Progenitor cell of endocrine pancreas (in vitro differentiated cells): ENCODE measurements around the gene TMC2. TPM values are rescaled to one million over a fixed set of nuclear protein-coding genes. Genes with fewer than 3 reads are reported as not detected.
A peak's percentile ranks its signal among the peaks of the same experiment; 100 is the strongest.

ENCODE experiments used
- DNase-seq: peaks from one replicate; pipeline ENCODE4 v3.0.0; 2021; ENCODE audit warnings: low spot score; ENCODE audit not compliant: unreplicated experiment
- H3K27ac Mint-ChIP-seq: 2 replicates; pipeline ENCODE4 v1.8.0; 2021; ENCODE audit warnings: mild to moderate bottlenecking, moderate library complexity, mixed read lengths
- H3K27me3 Mint-ChIP-seq: 2 replicates; pipeline ENCODE4 v1.8.0; 2021; ENCODE audit warnings: mixed read lengths
- H3K36me3 Mint-ChIP-seq: 2 replicates; pipeline ENCODE4 v1.8.0; 2022; ENCODE audit warnings: mixed read lengths; ENCODE audit not compliant: insufficient read depth
- H3K4me1 Mint-ChIP-seq: 2 replicates; pipeline ENCODE4 v1.8.0; 2021; ENCODE audit warnings: low read depth, mixed read lengths
- H3K4me3 Mint-ChIP-seq: 2 replicates; pipeline ENCODE4 v1.8.0; 2021; ENCODE audit warnings: low read depth, mild to moderate bottlenecking, moderate library complexity, mixed read lengths
- H3K9me3 Mint-ChIP-seq: 2 replicates; pipeline ENCODE4 v1.8.0; 2021; ENCODE audit warnings: low read depth, mixed read lengths
- total RNA-seq: library from RNA; stranded (reverse); gene quantifications from 2 replicates; pipeline ENCODE4 v1.2.1, GENCODE V29; 2021
- TF ChIP-seq, protein P1 (sequence below): fragments of 200-600 bp; sonication (generic); IDR thresholded peaks from one replicate; pipeline ENCODE4 v1.5.0; 2021; ENCODE audit warnings: antibody characterized with exemption, mild to moderate bottlenecking; ENCODE audit not compliant: unreplicated experiment

The TMC2 gene
- total RNA-seq, 1 donor from 2014 or later: not detected

DNA sequence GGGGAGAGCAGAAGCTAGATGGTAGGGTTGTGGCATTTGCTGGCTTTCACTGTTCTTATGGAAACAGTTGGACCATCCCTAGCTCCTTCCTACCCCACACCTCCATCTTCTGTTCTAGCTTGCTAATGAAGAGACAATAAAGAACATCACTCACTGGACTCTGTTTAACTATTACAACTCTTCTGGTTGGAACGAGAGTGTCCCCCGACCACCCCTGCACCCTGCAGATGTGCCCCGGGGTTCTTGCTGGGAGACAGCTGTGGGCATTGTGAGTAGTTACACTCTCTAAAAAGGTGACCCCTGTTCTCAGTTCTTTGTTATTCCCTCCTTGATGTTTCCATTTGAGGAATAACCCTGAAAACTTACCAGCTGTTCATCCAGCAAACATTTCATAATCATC is 75.7 kb downstream of the TMC2 start:
- Mint-ChIP-seq H3K36me3 (peaks cover 1% of the 10 kb centered on the region), H3K9me3 (peaks cover 4% of the 10 kb centered on the region), H3K27ac (no peak overlapping the region), H3K4me3 (no peak overlapping the region), H3K27me3 (peaks cover 44% of the 10 kb centered on the region), H3K4me1 (no peaks in the 10 kb centered on the region)
- no peak for DNase-seq
- TF ChIP-seq, protein P1, sequence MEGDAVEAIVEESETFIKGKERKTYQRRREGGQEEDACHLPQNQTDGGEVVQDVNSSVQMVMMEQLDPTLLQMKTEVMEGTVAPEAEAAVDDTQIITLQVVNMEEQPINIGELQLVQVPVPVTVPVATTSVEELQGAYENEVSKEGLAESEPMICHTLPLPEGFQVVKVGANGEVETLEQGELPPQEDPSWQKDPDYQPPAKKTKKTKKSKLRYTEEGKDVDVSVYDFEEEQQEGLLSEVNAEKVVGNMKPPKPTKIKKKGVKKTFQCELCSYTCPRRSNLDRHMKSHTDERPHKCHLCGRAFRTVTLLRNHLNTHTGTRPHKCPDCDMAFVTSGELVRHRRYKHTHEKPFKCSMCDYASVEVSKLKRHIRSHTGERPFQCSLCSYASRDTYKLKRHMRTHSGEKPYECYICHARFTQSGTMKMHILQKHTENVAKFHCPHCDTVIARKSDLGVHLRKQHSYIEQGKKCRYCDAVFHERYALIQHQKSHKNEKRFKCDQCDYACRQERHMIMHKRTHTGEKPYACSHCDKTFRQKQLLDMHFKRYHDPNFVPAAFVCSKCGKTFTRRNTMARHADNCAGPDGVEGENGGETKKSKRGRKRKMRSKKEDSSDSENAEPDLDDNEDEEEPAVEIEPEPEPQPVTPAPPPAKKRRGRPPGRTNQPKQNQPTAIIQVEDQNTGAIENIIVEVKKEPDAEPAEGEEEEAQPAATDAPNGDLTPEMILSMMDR: no peak

DNA sequence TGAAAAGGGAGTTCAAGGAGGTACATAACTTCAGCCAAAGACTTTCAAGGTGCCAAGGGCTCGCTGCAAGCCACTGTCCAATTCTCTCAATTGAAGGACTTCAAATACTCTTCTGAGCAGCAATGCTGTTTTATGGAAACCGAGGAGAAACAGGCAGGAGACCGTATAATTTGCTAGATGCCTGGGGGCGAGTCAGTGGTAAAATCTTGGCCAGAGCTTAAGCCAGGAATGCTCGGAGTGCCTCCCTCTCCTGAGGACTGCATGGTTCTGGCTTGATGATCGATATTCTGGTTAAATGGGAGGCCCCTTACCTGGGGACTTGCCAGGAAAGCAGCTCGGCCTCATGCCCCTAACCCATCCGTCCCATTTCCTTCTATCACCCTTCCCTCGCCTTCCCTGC is 80.3 kb downstream of the TMC2 start:
- H3K9me3 Mint-ChIP-seq: no peaks in the 10 kb centered on the region
- H3K4me3 Mint-ChIP-seq: no peak overlapping the region
- peaks cover 55% of the 10 kb centered on the region for H3K27me3 Mint-ChIP-seq
- H3K4me1 Mint-ChIP-seq: no peaks in the 10 kb centered on the region
- no peak overlapping the region for H3K27ac Mint-ChIP-seq
- H3K36me3 Mint-ChIP-seq: peaks cover 1% of the 10 kb centered on the region
- TF ChIP-seq, protein P1: no peak
- no peak for DNase-seq

DNA sequence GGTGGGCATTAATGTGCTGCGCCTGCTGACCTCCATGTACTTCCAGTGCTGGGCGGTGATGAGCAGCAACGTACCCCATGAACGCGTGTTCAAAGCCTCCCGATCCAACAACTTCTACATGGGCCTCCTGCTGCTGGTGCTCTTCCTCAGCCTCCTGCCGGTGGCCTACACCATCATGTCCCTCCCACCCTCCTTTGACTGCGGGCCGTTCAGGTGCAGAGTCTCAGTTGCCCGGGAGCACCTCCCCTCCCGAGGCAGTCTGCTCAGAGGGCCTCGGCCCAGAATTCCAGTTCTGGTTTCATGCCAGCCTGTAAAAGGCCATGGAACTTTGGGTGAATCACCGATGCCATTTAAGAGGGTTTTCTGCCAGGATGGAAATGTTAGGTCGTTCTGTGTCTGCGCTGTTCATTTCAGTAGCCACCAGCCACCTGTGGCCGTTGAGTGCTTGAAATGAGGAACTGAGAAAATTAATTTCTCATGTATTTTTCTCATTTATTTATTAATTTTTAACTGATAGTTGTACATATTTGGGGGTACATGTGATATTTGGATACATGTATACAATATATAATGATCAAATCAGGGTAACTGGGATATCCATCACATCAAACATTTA is 80.8 kb downstream of the TMC2 start:
- H3K36me3 Mint-ChIP-seq: peaks cover 1% of the 10 kb centered on the region

DNA sequence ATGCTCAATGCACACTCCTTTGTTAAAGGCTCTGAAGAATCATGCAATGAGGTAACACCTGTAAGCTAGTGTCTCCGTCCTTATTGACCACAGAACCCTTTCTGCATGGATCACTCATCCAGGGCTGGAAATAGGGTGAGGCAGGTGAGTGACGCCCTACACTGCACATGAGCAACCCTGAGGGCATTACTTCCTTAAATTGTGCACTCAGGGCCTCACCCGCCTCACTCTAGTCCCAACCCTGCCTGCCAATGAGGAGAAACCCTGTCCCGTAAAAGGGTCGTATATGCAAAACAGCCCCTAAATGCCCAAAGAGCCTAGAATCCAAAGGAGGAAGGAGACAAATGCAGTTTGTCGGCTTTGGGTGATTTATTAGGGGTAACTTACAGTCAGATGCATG is 82.4 kb downstream of the TMC2 start:
- no peak for DNase-seq
- H3K9me3 Mint-ChIP-seq: no peaks in the 10 kb centered on the region
- peaks cover 1% of the 10 kb centered on the region for H3K36me3 Mint-ChIP-seq
- peaks cover 49% of the 10 kb centered on the region for H3K27me3 Mint-ChIP-seq
- TF ChIP-seq, protein P1: no peak
- no peak overlapping the region for H3K4me3 Mint-ChIP-seq
- no peaks in the 10 kb centered on the region for H3K4me1 Mint-ChIP-seq
- H3K27ac Mint-ChIP-seq: no peak overlapping the region

More for the DNA sequence above, 80.8 kb downstream of the TMC2 start:
- H3K4me1 Mint-ChIP-seq: no peaks in the 10 kb centered on the region
- no peak overlapping the region for H3K4me3 Mint-ChIP-seq
- TF ChIP-seq, protein P1: no peak
- H3K27me3 Mint-ChIP-seq: peaks cover 53% of the 10 kb centered on the region
- no peak for DNase-seq
- peak overlapping the region; percentile 82 for H3K27ac Mint-ChIP-seq
- no peaks in the 10 kb centered on the region for H3K9me3 Mint-ChIP-seq

DNA sequence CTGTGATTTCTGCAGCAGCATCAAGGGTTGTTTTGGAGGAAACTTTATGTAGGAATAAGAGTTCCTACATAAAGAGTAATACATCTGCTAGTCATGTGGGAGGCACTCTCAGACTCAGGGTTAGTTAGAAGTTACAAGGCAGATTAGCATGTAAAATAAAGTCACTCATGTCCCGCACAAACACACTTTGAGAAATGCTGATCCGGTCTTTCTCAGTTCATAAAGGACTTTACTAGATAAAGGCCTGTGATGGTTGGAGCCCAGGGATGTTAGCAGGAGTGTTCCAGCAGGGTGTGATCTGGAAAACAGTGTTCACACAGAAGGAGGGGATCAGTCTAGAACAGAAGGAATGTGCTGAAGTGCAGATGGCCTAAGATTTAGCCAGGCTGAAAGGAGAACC is 83.0 kb downstream of the TMC2 start:
- TF ChIP-seq, protein P1: no peak
- no peak for DNase-seq
- peaks cover 1% of the 10 kb centered on the region for H3K36me3 Mint-ChIP-seq
- H3K27ac Mint-ChIP-seq: no peak overlapping the region
- no peaks in the 10 kb centered on the region for H3K4me1 Mint-ChIP-seq
- H3K9me3 Mint-ChIP-seq: no peaks in the 10 kb centered on the region
- no peak overlapping the region for H3K4me3 Mint-ChIP-seq
- H3K27me3 Mint-ChIP-seq: peaks cover 51% of the 10 kb centered on the region
